Epithelial cell of proximal tubule (primary cell): Measurements from ENCODE around the gene PPM1E. TPM values are rescaled to one million over a fixed set of nuclear protein-coding genes. Genes with fewer than 3 reads are reported as not detected.
"Not testable (repeated sequence)": the region's sequence is repeated elsewhere in the genome, so short reads cannot be mapped to it uniquely, and the experiment has no call there.

Experiments
- DNase-seq: peaks from one replicate; pipeline ENCODE4 v3.0.0-alpha.2; 2011; ENCODE audit warnings: low read depth
- H3K4me3 ChIP-seq: 2 replicates; pipeline ENCODE4 v1.5.1; 2011; ENCODE audit warnings: low read depth, mild to moderate bottlenecking, low read length
- total RNA-seq: library from RNA; depleted of rRNA; stranded (reverse); fragments of >200 nt; gene quantifications from 2 replicates; pipeline ENCODE4 v1.2.3, GENCODE V29; 2015
- TF ChIP-seq, protein P1 (sequence below): conservative IDR thresholded peaks from 2 replicates; pipeline ENCODE4 v1.5.1; 2012; ENCODE audit warnings: low read depth, mild to moderate bottlenecking, low read length

The PPM1E gene
- total RNA-seq, 1 donor from 2014 or later: 1.7 TPM

GRCh38 chr17:58789831-58790230 lies 34.2 kb downstream of the PPM1E start:
- TF ChIP-seq, protein P1, sequence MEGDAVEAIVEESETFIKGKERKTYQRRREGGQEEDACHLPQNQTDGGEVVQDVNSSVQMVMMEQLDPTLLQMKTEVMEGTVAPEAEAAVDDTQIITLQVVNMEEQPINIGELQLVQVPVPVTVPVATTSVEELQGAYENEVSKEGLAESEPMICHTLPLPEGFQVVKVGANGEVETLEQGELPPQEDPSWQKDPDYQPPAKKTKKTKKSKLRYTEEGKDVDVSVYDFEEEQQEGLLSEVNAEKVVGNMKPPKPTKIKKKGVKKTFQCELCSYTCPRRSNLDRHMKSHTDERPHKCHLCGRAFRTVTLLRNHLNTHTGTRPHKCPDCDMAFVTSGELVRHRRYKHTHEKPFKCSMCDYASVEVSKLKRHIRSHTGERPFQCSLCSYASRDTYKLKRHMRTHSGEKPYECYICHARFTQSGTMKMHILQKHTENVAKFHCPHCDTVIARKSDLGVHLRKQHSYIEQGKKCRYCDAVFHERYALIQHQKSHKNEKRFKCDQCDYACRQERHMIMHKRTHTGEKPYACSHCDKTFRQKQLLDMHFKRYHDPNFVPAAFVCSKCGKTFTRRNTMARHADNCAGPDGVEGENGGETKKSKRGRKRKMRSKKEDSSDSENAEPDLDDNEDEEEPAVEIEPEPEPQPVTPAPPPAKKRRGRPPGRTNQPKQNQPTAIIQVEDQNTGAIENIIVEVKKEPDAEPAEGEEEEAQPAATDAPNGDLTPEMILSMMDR: no peak
- H3K4me3 ChIP-seq: no peak overlapping the region
- DNase-seq: no peak

GRCh38 chr17:58794508-58794907 lies 38.9 kb downstream of the PPM1E start:
- DNase-seq: not testable (repeated sequence)

GRCh38 chr17:58802188-58802587 lies 46.5 kb downstream of the PPM1E start:
- TF ChIP-seq, protein P1: no peak
- DNase-seq: no peak
- no peak overlapping the region for H3K4me3 ChIP-seq

More at GRCh38 chr17:58794508-58794907, 38.9 kb downstream of the PPM1E start:
- not testable (repeated sequence) for H3K4me3 ChIP-seq

- DNase-seq: no peak
- TF ChIP-seq, protein P1: no peak
These were observed 50.4 kb downstream of the PPM1E start for GRCh38 chr17:58806046-58806445.

GRCh38 chr17:58808609-58809563 lies 53.2 kb downstream of the PPM1E start:
- TF ChIP-seq, protein P1: no peak
- no peak overlapping the region for H3K4me3 ChIP-seq
- DNase-seq: no peak

More at GRCh38 chr17:58806046-58806445, 50.4 kb downstream of the PPM1E start:
- no peak overlapping the region for H3K4me3 ChIP-seq

DNA sequence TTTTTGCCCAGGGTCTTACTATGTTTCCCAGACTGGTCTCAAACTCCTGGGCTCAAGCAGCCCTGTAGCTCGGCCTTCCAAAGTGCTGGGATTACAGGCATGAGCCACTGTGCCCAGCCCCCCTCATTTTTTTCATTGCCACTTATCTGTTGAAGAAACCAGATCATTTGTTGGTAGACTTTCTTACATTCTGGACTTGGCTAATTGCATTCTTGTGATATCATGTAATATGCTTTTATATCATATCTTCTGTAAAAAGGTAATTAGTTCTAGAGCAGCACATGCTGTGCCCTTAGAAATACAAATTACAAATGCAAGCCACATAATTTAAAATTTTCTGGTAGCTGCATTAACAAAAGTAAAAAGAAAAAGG lies 53.9 kb downstream of the PPM1E start:
- no peak overlapping the region for H3K4me3 ChIP-seq
- TF ChIP-seq, protein P1: no peak
- no peak for DNase-seq

DNA sequence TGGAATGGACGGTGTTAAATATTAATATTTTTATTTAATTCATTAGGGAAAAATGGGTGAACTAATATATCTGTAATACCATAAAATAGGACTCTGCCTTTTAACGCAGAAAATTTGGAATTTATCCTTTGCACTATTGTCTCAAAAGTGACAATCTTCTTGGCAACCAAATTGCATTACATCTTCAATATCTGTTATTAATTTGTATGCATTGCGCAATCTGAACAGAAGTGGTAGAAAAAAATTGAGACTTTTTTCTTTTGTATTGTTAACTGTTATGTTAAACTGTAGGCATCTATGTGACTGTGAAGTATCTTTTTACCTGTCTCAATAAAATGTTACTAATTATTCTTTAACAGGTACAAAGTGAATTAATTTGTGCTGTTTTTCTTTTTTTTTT lies 55.6 kb downstream of the PPM1E start:
- H3K4me3 ChIP-seq: no peak overlapping the region
- DNase-seq: no peak
- TF ChIP-seq, protein P1: no peak
